PFSK-1 (cell line): ENCODE results near the gene ATF1.

ENCODE experiments used
- FOXP2 ChIP-seq: optimal IDR thresholded peaks from 2 replicates; pipeline ENCODE3; 2011; ENCODE audit warnings: borderline replicate concordance, control low read depth, inconsistent platforms; ENCODE audit not compliant: insufficient read depth; ENCODE audit errors: extremely low read length, extremely low read depth
- POLR2AphosphoS5 ChIP-seq: IDR thresholded peaks from 2 replicates; pipeline ENCODE4 v1.6.1; 2012; ENCODE audit warnings: low read depth, mild to moderate bottlenecking, control low read depth, low read length, moderate library complexity
- REST ChIP-seq, 2 experiments: IDR thresholded peaks; 2 replicates each; pipeline versions ENCODE4 v1.6.1 to v1.8.0; 2011 to 2012; ENCODE audit warnings: low read depth in 2 of 2, low read length in 2 of 2, control low read depth in 1 of 2, inconsistent platforms in 1 of 2, mild to moderate bottlenecking in 1 of 2, moderate library complexity in 1 of 2; ENCODE audit not compliant: insufficient read depth in 1 of 2
- SIN3A ChIP-seq: IDR thresholded peaks from 2 replicates; pipeline ENCODE4 v1.6.1; 2012; ENCODE audit warnings: mild to moderate bottlenecking, low read length, moderate library complexity, borderline replicate concordance; ENCODE audit not compliant: insufficient read depth
- TAF1 ChIP-seq: IDR thresholded peaks from 2 replicates; pipeline ENCODE4 v1.6.1; 2012; ENCODE audit warnings: low read length, control low read depth, borderline replicate concordance; ENCODE audit not compliant: insufficient read depth

Gene ATF1

GRCh38 chr12:50751948-50752721 is 11.8 kb upstream of the ATF1 start:
- TF ChIP-seq SIN3A (no peak), FOXP2 (no peak), TAF1 (no peak), POLR2AphosphoS5 (no peak), REST (IDR thresholded peaks at IDR 0.05; ENCODE audit: insufficient read depth in 1 of 2, low read depth in 2 of 2, low read length in 2 of 2) (no peak)

GRCh38 chr12:50753232-50753769 is 10.6 kb upstream of the ATF1 start:
- TF ChIP-seq REST (IDR thresholded peaks at IDR 0.05; ENCODE audit: insufficient read depth in 1 of 2, low read depth in 2 of 2, low read length in 2 of 2), result no peak
- TF ChIP-seq SIN3A, result no peak
- TF ChIP-seq POLR2AphosphoS5, result no peak
- TF ChIP-seq FOXP2, result no peak
- TF ChIP-seq TAF1, result no peak

- no peak for TF ChIP-seq SIN3A
- TF ChIP-seq POLR2AphosphoS5, result no peak
- 0 out of 4 replicates have a peak, but pooled peaks of 1 of the 2 experiments have one; percentile 33 for TF ChIP-seq REST (IDR thresholded peaks at IDR 0.05; ENCODE audit: insufficient read depth in 1 of 2, low read depth in 2 of 2, low read length in 2 of 2)
Measured at GRCh38 chr12:50764286-50765094, 589 bp downstream of the ATF1 start.

GRCh38 chr12:50765095-50765911 is 1.4 kb downstream of the ATF1 start:
- TF ChIP-seq POLR2AphosphoS5 (no peak), TAF1 (no peak), FOXP2 (no peak), REST (IDR thresholded peaks at IDR 0.05; ENCODE audit: insufficient read depth in 1 of 2, low read depth in 2 of 2, low read length in 2 of 2) (no peak), SIN3A (no peak)
